Adrenal gland (tissue), 12 donors: ENCODE measurements around the gene CNTN5. TPM values are rescaled to one million over a fixed set of nuclear protein-coding genes. Genes with fewer than 3 reads are reported as not detected.

ENCODE experiments used
- DNase-seq, 7 donors: peaks; one replicate each; pipeline ENCODE4 v3.0.0-alpha.2; 2019 to 2020
- H3K27ac ChIP-seq, 5 donors: fragments of 200-600 bp; sonication (generic) in 4 of 5; 1 replicate in 3 of 5; 2 replicates in 2 of 5; pipeline versions ENCODE4 v1.5.1 to v1.8.0; 2016 to 2020; ENCODE audit warnings: mild to moderate bottlenecking in 1 of 5
- H3K27me3 ChIP-seq: fragments of 200-600 bp; 2 replicates; pipeline ENCODE4 v1.8.0; 2021
- H3K36me3 ChIP-seq, 2 donors: fragments of 200-600 bp; replicated peaks in 1 of 2; 1 replicate in 1 of 2; 2 replicates in 1 of 2; pipeline versions ENCODE4 v1.5.1 to v1.8.0; 2018 to 2022
- H3K4me1 ChIP-seq, 2 donors: fragments of 200-600 bp; replicated peaks in 1 of 2; 1 replicate in 1 of 2; 2 replicates in 1 of 2; pipeline versions ENCODE4 v1.5.1 to v1.8.0; 2018 to 2021
- H3K4me3 ChIP-seq, 4 donors: fragments of 200-600 bp; sonication (generic) in 3 of 4; one replicate each; pipeline ENCODE4 v1.5.1; 2016 to 2018
- H3K9me3 ChIP-seq, 3 donors: fragments of 200-600 bp; sonication (generic) in 1 of 3; replicated peaks in 1 of 3; 1 replicate in 2 of 3; 2 replicates in 1 of 3; pipeline versions ENCODE4 v1.5.1 to v1.8.0; 2016 to 2021
- POLR2A ChIP-seq, 2 donors: fragments of 450-650 bp; IDR thresholded peaks; one replicate each; pipeline ENCODE4 v1.6.1; 2017; ENCODE audit warnings: antibody characterized with exemption in 2 of 2, mild to moderate bottlenecking in 2 of 2, moderate library complexity in 1 of 2
- WGBS, 4 donors: extraction: QIAGEN DNeasy Blood & Tissue Kit in 2 of 4; methylation state at CpG; one replicate each; pipeline versions ENCODE4 v1.1.5 to v1.1.7; 2013 to 2017; 5-methylcytosine and 5-hydroxymethylcytosine counted together
- intact Hi-C, 2 donors: fragments of 100-400 bp; cut with DNase I; formaldehyde crosslinking; loops; one replicate each; pipeline versions ENCODE4 v1.14.1 to v1.15.0; 2022 to 2023
- polyA plus RNA-seq, 3 donors: library from polyadenylated mRNA; stranded (reverse); fragments of 200-250 nt in 2 of 3; fragments of 350-450 nt in 1 of 3; fragmentation: Illumina TruSeq in 1 of 3; extraction: RNeasy Lipid Tissue Mini Kit (QIAGEN cat#74804) in 1 of 3; gene quantifications; one replicate each; pipeline ENCODE4 v1.2.3, GENCODE V29; 2013 to 2014
- total RNA-seq, 9 donors: library from RNA; depleted of rRNA in 4 of 9; stranded (reverse); fragments of >200 nt in 4 of 9; fragments of 120-200 nt in 1 of 9; fragmentation: NEBNext Ultra II Directional in 1 of 9; extraction: Animal tissue kit (Norgen Biotek cat#: 25700) in 1 of 9; gene quantifications; one replicate each; pipeline versions ENCODE4 v1.1.0 to v1.2.4, GENCODE V29; 2013 to 2023
- TF ChIP-seq, protein P1 (sequence below), 6 experiments: fragments of 450-650 bp in 4 of 6; fragments of 200-600 bp in 2 of 6; sonication (generic) in 1 of 6; IDR thresholded peaks; 1 replicate in 5 of 6; 2 replicates in 1 of 6; pipeline versions ENCODE4 v1.5.1 to v1.8.0; 2016 to 2021; ENCODE audit warnings: antibody characterized with exemption in 6 of 6, mild to moderate bottlenecking in 2 of 6, moderate library complexity in 1 of 6
- donor health status: healthy with polysubstance abuse.
- donor health status: Bipolar disorder and iron deficiency.
- donor health status: DM: yes; HTN: yes; CAD: no.
- donor health status: DM: no; HTN: no; CAD: no.
- donor health status: DM: no; HTN: no; CAD: no.
- donor health status: DM: yes; HTN: yes; CAD: no.

CNTN5 gene
- total and polyA plus RNA-seq, 12 donors, result 0.07 to 107 (median 0.30) TPM; not detected in 8

GRCh38 chr11:99208813-99209212 lies 188.1 kb downstream of the CNTN5 start:
- H3K27ac ChIP-seq, result no peak overlapping the region
- 36 to 98% (median 91%) methylated on average over 1 of the region's 1 CpG for WGBS, 4 donors
- H3K27me3 ChIP-seq, result no peaks in the 10 kb centered on the region
- DNase-seq, result no peak
- no peaks in the 10 kb centered on the region for H3K9me3 ChIP-seq
- intact Hi-C loops, result no loop called here
- no peak overlapping the region for H3K4me3 ChIP-seq
- H3K36me3 ChIP-seq, result no peaks in the 10 kb centered on the region
- H3K4me1 ChIP-seq, result no peaks in the 10 kb centered on the region
- no peak for TF ChIP-seq POLR2A (IDR thresholded peaks at IDR 0.05)
- TF ChIP-seq, protein P1, sequence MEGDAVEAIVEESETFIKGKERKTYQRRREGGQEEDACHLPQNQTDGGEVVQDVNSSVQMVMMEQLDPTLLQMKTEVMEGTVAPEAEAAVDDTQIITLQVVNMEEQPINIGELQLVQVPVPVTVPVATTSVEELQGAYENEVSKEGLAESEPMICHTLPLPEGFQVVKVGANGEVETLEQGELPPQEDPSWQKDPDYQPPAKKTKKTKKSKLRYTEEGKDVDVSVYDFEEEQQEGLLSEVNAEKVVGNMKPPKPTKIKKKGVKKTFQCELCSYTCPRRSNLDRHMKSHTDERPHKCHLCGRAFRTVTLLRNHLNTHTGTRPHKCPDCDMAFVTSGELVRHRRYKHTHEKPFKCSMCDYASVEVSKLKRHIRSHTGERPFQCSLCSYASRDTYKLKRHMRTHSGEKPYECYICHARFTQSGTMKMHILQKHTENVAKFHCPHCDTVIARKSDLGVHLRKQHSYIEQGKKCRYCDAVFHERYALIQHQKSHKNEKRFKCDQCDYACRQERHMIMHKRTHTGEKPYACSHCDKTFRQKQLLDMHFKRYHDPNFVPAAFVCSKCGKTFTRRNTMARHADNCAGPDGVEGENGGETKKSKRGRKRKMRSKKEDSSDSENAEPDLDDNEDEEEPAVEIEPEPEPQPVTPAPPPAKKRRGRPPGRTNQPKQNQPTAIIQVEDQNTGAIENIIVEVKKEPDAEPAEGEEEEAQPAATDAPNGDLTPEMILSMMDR (IDR thresholded peaks at IDR 0.05), result no peak

DNA sequence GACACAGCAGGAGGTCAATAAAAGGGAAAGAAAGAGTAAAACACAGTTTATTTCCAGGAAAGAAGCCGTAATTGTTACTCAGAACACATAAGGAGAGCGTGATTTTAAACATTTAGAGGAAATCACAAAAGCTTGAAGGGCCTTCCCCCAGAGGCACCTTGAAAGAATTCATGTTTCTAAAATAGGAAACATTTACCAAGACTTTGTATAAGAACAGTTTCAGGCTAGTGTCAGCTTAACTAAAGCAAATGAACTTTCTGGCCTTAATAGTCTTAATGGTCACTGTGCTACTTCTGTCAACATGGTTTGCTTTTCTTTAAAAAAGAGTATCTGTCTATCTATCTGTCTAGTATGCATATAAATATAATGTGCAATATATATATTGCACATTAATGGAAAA lies 208.8 kb downstream of the CNTN5 start:
- no peaks in the 10 kb centered on the region for H3K27me3 ChIP-seq
- 75 to 88% (median 86%) methylated on average over 2 of the region's 2 CpGs for WGBS, 4 donors
- no peak overlapping the region for H3K4me3 ChIP-seq
- TF ChIP-seq, protein P1 (IDR thresholded peaks at IDR 0.05), result no peak
- no peak for TF ChIP-seq POLR2A (IDR thresholded peaks at IDR 0.05)
- no peaks in the 10 kb centered on the region for H3K36me3 ChIP-seq
- no peak for DNase-seq
- no peak overlapping the region for H3K27ac ChIP-seq
- peaks cover 0 to 8% (median 0%) of the 10 kb centered on the region in 3 donors for H3K9me3 ChIP-seq
- no peaks in the 10 kb centered on the region for H3K4me1 ChIP-seq
- intact Hi-C loops, result no loop called here

DNA sequence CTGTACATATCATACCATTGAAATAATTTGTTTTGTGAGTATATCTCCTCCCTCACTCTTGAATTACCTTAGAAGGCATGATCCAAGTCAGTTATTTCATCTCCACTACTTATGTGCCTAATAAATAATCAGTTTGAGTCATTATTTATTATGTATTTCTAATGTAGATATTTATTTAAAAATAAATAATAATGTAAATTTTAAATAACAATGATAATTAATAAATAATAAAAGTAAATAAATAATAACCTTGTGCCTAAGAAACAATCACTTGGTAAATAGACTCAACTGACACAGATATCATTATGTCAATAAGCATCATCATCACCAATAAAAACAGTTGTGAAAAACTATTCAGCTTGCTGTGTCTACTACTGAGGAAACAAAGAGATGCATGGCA lies 213.8 kb downstream of the CNTN5 start:
- no peak for DNase-seq
- Histone ChIP-seq H3K27ac (no peak overlapping the region), H3K36me3 (no peaks in the 10 kb centered on the region), H3K9me3 (no peaks in the 10 kb centered on the region), H3K4me3 (no peak overlapping the region), H3K4me1 (no peaks in the 10 kb centered on the region), H3K27me3 (no peaks in the 10 kb centered on the region)
- TF ChIP-seq, protein P1 (IDR thresholded peaks at IDR 0.05), result no peak
- TF ChIP-seq POLR2A (IDR thresholded peaks at IDR 0.05), result no peak
- intact Hi-C loops, result no loop called here

GRCh38 chr11:99238401-99238800 lies 217.7 kb downstream of the CNTN5 start:
- intact Hi-C loops, result no loop called here
- H3K27ac ChIP-seq, result no peak overlapping the region
- H3K4me3 ChIP-seq, result no peak overlapping the region
- no peaks in the 10 kb centered on the region for H3K9me3 ChIP-seq
- no peaks in the 10 kb centered on the region for H3K4me1 ChIP-seq
- H3K36me3 ChIP-seq, result no peaks in the 10 kb centered on the region
- DNase-seq, result no peak
- no peaks in the 10 kb centered on the region for H3K27me3 ChIP-seq
- TF ChIP-seq POLR2A (IDR thresholded peaks at IDR 0.05), result no peak
- TF ChIP-seq, protein P1 (IDR thresholded peaks at IDR 0.05), result no peak
- WGBS, 4 donors, result 76 to 85% (median 80%) methylated on average over 1 of the region's 1 CpG
